HepG2 (cell line): ENCODE measurements around the gene CLBA1. TPM values are rescaled to one million over a fixed set of nuclear protein-coding genes. Genes with fewer than 3 reads are reported as not detected.

Source experiments
- ATAC-seq: fragments of 200-7000 bp; cut with Tn5 transposase; 3 replicates; pipeline ENCODE4 v1.9.1; 2020; ENCODE audit warnings: mild to moderate bottlenecking, moderate library complexity
- BruUV-seq: library from RNA; stranded (reverse); fragments of 400-500 nt; replicated peaks from 2 replicates; lab custom pipeline; 2021; lab: Mats Ljungman, UMichigan
- CTCF ChIA-PET: fragments of 300-600 bp; formaldehyde crosslinking; extraction: SDS; loops from one replicate; lab custom pipeline; 2021; ENCODE audit warnings: low total read pairs, inconsistent platforms, low intra/inter-chr PET ratio; lab: Yijun Ruan, JAX
- POLR2A ChIA-PET: fragments of 350-600 bp; sonication (Branson Sonifier 250); formaldehyde crosslinking; loops from one replicate; lab custom pipeline; 2020; ENCODE audit warnings: antibody characterized with exemption, inconsistent platforms; lab: Yijun Ruan, JAX
- DNase-seq: peaks from one replicate; pipeline ENCODE4 v3.0.0-alpha.2; 2015; ENCODE audit warnings: low spot score
- FAIRE-seq: peaks from 3 replicates; lab custom pipeline; 2011; peaks lifted over from hg19 to GRCh38; lab: Jason Lieb, UNC
- H2AFZ ChIP-seq: one replicate; pipeline ENCODE4 v1.6.1; 2011; ENCODE audit warnings: low read length, inconsistent platforms
- H3K27ac ChIP-seq: fragments of 300-600 bp; 3 replicates; pipeline ENCODE4 v1.8.0; 2011; ENCODE audit warnings: mixed run types, mild to moderate bottlenecking, mixed read lengths, low read length, inconsistent platforms; ENCODE audit not compliant: insufficient read depth; ENCODE audit errors: extremely low read length
- H3K27me3 ChIP-seq, 2 experiments: fragments of 200-600 bp in 1 of 2; 2 replicates in 1 of 2; 3 replicates in 1 of 2; pipeline versions ENCODE4 v1.6.0 to v1.8.0; 2011; ENCODE audit warnings: low read length in 2 of 2, mild to moderate bottlenecking in 2 of 2, moderate library complexity in 2 of 2, inconsistent platforms in 1 of 2; ENCODE audit not compliant: insufficient read depth in 2 of 2, control insufficient read depth in 1 of 2
- H3K36me3 ChIP-seq, 2 experiments: fragments of 200-600 bp in 1 of 2; replicated peaks in 1 of 2; 2 replicates in 1 of 2; 3 replicates in 1 of 2; pipeline versions ENCODE4 v1.5.1 to v1.8.0; 2011; ENCODE audit warnings: low read length in 2 of 2, inconsistent platforms in 1 of 2; ENCODE audit not compliant: insufficient read depth in 2 of 2, control insufficient read depth in 1 of 2
- H3K4me1 ChIP-seq: 2 replicates; pipeline ENCODE4 v1.5.1; 2012; ENCODE audit warnings: low read length, inconsistent platforms; ENCODE audit not compliant: insufficient read depth
- H3K4me2 ChIP-seq: 2 replicates; pipeline ENCODE4 v1.6.0; 2011; ENCODE audit warnings: low read depth, low read length, inconsistent platforms
- H3K4me3 ChIP-seq, 3 experiments: fragments of 200-600 bp in 1 of 3; sonication (generic), shearing (Covaris generic) in 1 of 3; replicated peaks in 1 of 3; 2 replicates each; pipeline ENCODE4 v1.5.1; 2011 to 2016; ENCODE audit warnings: low read length in 3 of 3, inconsistent platforms in 2 of 3, low read depth in 2 of 3, mild to moderate bottlenecking in 2 of 3, control low read depth in 1 of 3, mixed read lengths in 1 of 3; ENCODE audit not compliant: insufficient read depth in 1 of 3
- H3K79me2 ChIP-seq: one replicate; pipeline ENCODE4 v1.6.1; 2011; ENCODE audit warnings: low read length, inconsistent platforms; ENCODE audit not compliant: insufficient read depth
- H3K9ac ChIP-seq: 2 replicates; pipeline ENCODE4 v1.6.0; 2011; ENCODE audit warnings: mild to moderate bottlenecking, low read depth, low read length, inconsistent platforms; ENCODE audit not compliant: insufficient read depth
- H3K9me3 ChIP-seq: 2 replicates; pipeline ENCODE4 v1.5.1; 2012; ENCODE audit warnings: mild to moderate bottlenecking, low read length
- H4K20me1 ChIP-seq: 2 replicates; pipeline ENCODE4 v1.6.0; 2011; ENCODE audit warnings: inconsistent platforms, mild to moderate bottlenecking, low read length, moderate library complexity; ENCODE audit not compliant: insufficient read depth
- HDAC1 ChIP-seq: sonication (generic); formaldehyde crosslinking; IDR thresholded peaks from 2 replicates; pipeline ENCODE4 v1.5.1; 2020; ENCODE audit warnings: mild to moderate bottlenecking, missing genetic modification reagents
- POLR2AphosphoS5 ChIP-seq: IDR thresholded peaks from 2 replicates; pipeline ENCODE4 v1.6.1; 2012; ENCODE audit warnings: low read depth, low read length
- TBL1XR1 ChIP-seq: fragments of 150-350 bp; IDR thresholded peaks from 2 replicates; pipeline ENCODE4 v1.6.1; 2014; ENCODE audit warnings: borderline replicate concordance, low read length; ENCODE audit not compliant: partially characterized antibody
- ZNF326 ChIP-seq: sonication (generic); formaldehyde crosslinking; IDR thresholded peaks from 2 replicates; pipeline ENCODE4 v1.4.0; 2020; ENCODE audit warnings: missing genetic modification reagents, borderline replicate concordance
- ZNF460 ChIP-seq: sonication (generic); formaldehyde crosslinking; IDR thresholded peaks from 2 replicates; pipeline ENCODE4 v1.5.1; 2020; ENCODE audit warnings: missing genetic modification reagents, mild to moderate bottlenecking, borderline replicate concordance
- ZNF549 ChIP-seq: sonication (generic); formaldehyde crosslinking; IDR thresholded peaks from 2 replicates; pipeline ENCODE4 v1.5.0; 2020; ENCODE audit warnings: missing genetic modification reagents
- WGBS: methylation state at CpG from one replicate; pipeline ENCODE4 v1.1.6; 2017; ENCODE audit warnings: low lambda C conversion rate; 5-methylcytosine and 5-hydroxymethylcytosine counted together
- in situ Hi-C: cut with HindIII; loops from 2 replicates; pipeline ENCODE4 v1.10.0; 2017; ENCODE audit warnings: low pct_unique_long_range_greater_than_20kb; ENCODE audit not compliant: extremely low pct_ligation_motif_present
- intact Hi-C: fragments of 100-400 bp; cut with micrococcal nuclease; formaldehyde crosslinking; loops from one replicate; pipeline ENCODE4 v1.10.0; 2022; ENCODE audit not compliant: unreplicated experiment
- polyA plus RNA-seq, 8 experiments: library from polyadenylated mRNA; depleted of rRNA in 3 of 8; stranded (reverse) in 7 of 8; unstranded in 1 of 8; fragments of >200 nt; fragmentation: Illumina TruSeq in 4 of 8; extraction: Trizol in 4 of 8; gene quantifications; 2 replicates each; pipeline versions ENCODE4 v1.2.1 to v1.2.3, GENCODE V29; 2011 to 2016; ENCODE audit warnings: low read depth in 4 of 8, missing spikeins in 1 of 8, mixed read lengths in 1 of 8; ENCODE audit not compliant: insufficient read depth in 1 of 8
- total RNA-seq, 5 experiments: library from RNA; depleted of rRNA; stranded (reverse); fragments of >200 nt; fragmentation: Illumina TruSeq; extraction: Trizol; gene quantifications; 2 replicates each; pipeline ENCODE4 v1.2.3, GENCODE V29; 2016; ENCODE audit warnings: low read depth in 1 of 5
- TF ChIP-seq, protein P1 (sequence below): sonication (generic); formaldehyde crosslinking; IDR thresholded peaks from 2 replicates; pipeline ENCODE4 v1.5.1; 2020; ENCODE audit warnings: missing genetic modification reagents, mild to moderate bottlenecking, borderline replicate concordance
- TF ChIP-seq, protein P2 (sequence below): sonication (generic); formaldehyde crosslinking; IDR thresholded peaks from 2 replicates; pipeline ENCODE4 v1.9.0; 2022; ENCODE audit warnings: missing genetic modification reagents, mild to moderate bottlenecking, borderline replicate concordance

CLBA1 gene
- total and polyA plus RNA-seq, 2 of the 13 experiments (the other 11 are each of a cell fraction or from before 2014, with no cell fraction given), result 1.2 to 1.4 TPM

DNA sequence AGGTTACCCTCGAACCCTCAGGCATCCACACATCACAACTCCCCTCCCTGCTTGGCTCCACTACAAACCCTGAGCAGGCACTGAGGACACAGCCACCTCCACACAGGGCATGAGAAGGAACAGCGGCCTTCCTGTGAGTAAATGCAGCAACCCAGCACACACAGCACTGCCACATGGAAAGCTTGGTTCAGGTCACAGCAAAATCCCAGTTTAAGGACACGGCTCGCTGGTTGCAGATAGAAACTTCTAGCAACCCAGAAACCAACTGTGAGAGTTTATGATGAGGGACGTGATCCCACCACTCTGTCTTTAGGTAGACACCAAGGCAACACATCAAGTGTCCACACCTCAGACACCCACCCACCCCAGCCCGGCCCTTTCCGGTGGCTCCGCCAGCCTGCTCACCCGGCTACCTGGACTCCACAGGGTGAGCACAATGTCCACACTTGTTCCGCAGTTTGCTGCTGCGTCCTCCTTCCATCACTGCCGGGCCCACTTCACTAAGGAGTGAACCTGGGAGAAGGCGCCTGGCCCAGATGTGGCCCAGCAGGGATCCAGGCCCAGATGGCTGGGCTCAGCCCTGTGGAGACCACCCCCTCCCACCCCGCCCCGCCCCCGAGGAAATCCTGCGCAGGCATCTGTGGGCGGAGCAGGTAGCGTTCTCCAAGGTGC is 22.1 kb downstream of the CLBA1 start:
- CTCF ChIA-PET, result interaction anchor here (0.8 kb wide), 1 partner anchor 38 kb away, joined by 3 read pairs; no protein-coding TSS in a partner anchor
- peak; percentile 7; the same call in 1 of the 3 replicates for ATAC-seq

DNA sequence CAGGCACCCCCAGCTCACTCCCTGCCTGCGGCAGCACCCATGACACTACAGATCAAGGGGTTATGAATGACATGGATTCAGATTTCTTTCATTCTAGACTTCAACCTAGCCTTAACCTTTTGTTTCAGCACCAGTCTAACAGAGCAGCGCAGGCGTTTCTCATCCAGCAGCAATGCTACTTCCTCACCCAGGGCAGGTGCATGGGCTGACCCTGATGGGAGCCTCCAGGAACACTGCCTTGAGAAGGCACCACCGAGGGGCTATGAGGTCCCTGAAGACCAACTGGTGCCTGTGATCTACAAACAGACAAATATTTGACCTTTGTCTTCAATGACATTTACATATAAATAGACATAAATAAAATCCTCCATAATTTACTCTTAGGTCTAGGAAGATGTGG is 24.5 kb downstream of the CLBA1 start:
- in situ Hi-C loops, result no loop called here
- TF ChIP-seq HDAC1 (CRISPR knock-in tag) (no peak), ZNF326 (no peak), ZNF549 (CRISPR knock-in tag) (no peak)
- TF ChIP-seq, protein P1, sequence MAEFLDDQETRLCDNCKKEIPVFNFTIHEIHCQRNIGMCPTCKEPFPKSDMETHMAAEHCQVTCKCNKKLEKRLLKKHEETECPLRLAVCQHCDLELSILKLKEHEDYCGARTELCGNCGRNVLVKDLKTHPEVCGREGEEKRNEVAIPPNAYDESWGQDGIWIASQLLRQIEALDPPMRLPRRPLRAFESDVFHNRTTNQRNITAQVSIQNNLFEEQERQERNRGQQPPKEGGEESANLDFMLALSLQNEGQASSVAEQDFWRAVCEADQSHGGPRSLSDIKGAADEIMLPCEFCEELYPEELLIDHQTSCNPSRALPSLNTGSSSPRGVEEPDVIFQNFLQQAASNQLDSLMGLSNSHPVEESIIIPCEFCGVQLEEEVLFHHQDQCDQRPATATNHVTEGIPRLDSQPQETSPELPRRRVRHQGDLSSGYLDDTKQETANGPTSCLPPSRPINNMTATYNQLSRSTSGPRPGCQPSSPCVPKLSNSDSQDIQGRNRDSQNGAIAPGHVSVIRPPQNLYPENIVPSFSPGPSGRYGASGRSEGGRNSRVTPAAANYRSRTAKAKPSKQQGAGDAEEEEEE (CRISPR knock-in tag), result no peak
- Histone ChIP-seq H3K9ac (no peak overlapping the region), H3K79me2 (peaks cover 36% of the 10 kb centered on the region), H3K4me1 (peaks cover 14% of the 10 kb centered on the region; the same call in 1 of the 2 replicates), H4K20me1 (peaks cover 16% of the 10 kb centered on the region), H3K36me3 (peaks cover 13 to 29% of the 10 kb centered on the region in 2 experiments; a peak in 4 of 5 replicates), H3K4me3 (no peak overlapping the region), H3K27ac (no peak overlapping the region), H3K9me3 (no peaks in the 10 kb centered on the region), H2AFZ (no peak overlapping the region), H3K27me3 (no peaks in the 10 kb centered on the region), H3K4me2 (no peak overlapping the region)
- DNase-seq, result no peak
- ATAC-seq, result no peak
- no peak for FAIRE-seq
- intact Hi-C loops, result no loop called here
- BruUV-seq, result TSS peak; percentile 15
- ChIA-PET POLR2A (no interaction called here), CTCF (no interaction called here)
- 94% methylated on average over 4 of the region's 4 CpGs for WGBS

More for the DNA sequence above, 22.1 kb downstream of the CLBA1 start:
- Histone ChIP-seq H3K9me3 (no peaks in the 10 kb centered on the region), H3K27me3 (no peaks in the 10 kb centered on the region), H3K9ac (no peak overlapping the region), H3K36me3 (peaks cover 13 to 28% of the 10 kb centered on the region in 2 experiments; a peak in 4 of 5 replicates), H3K4me1 (0 out of 2 replicates have a peak, but pooled peaks cover 7% of the 10 kb centered on the region), H3K4me3 (no peak overlapping the region), H3K27ac (no peak overlapping the region), H3K79me2 (peaks cover 12% of the 10 kb centered on the region), H4K20me1 (0 out of 2 replicates have a peak, but pooled peaks cover 6% of the 10 kb centered on the region), H2AFZ (no peak overlapping the region), H3K4me2 (no peak overlapping the region)
- TF ChIP-seq TBL1XR1 (no peak), ZNF460 (CRISPR knock-in tag) (no peak), POLR2AphosphoS5 (0 out of 2 replicates have a peak, but pooled peaks have one; percentile 30)
- TF ChIP-seq, protein P2, sequence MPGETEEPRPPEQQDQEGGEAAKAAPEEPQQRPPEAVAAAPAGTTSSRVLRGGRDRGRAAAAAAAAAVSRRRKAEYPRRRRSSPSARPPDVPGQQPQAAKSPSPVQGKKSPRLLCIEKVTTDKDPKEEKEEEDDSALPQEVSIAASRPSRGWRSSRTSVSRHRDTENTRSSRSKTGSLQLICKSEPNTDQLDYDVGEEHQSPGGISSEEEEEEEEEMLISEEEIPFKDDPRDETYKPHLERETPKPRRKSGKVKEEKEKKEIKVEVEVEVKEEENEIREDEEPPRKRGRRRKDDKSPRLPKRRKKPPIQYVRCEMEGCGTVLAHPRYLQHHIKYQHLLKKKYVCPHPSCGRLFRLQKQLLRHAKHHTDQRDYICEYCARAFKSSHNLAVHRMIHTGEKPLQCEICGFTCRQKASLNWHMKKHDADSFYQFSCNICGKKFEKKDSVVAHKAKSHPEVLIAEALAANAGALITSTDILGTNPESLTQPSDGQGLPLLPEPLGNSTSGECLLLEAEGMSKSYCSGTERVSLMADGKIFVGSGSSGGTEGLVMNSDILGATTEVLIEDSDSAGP (CRISPR knock-in tag), result 0 out of 2 replicates have a peak, but pooled peaks have one; percentile 25
- intact Hi-C loops, result no loop called here
- POLR2A ChIA-PET, result no interaction called here
- BruUV-seq, result no TSS peak
- FAIRE-seq, result no peak
- 96% methylated on average over 14 of the region's 19 CpGs for WGBS
- DNase-seq, result no peak
- in situ Hi-C loops, result no loop called here
